ENCODE data around the gene VAV2. TPM values are rescaled to one million over a fixed set of nuclear protein-coding genes. Genes with fewer than 3 reads are reported as not detected.
A peak's percentile ranks its signal among the peaks of the same experiment; 100 is the strongest.
"Not testable (repeated sequence)": the region's sequence is repeated elsewhere in the genome, so short reads cannot be mapped to it uniquely, and the experiment has no call there.

Gene VAV2
- total RNA-seq, 1 donor from 2014 or later: 80.6 TPM

DNA sequence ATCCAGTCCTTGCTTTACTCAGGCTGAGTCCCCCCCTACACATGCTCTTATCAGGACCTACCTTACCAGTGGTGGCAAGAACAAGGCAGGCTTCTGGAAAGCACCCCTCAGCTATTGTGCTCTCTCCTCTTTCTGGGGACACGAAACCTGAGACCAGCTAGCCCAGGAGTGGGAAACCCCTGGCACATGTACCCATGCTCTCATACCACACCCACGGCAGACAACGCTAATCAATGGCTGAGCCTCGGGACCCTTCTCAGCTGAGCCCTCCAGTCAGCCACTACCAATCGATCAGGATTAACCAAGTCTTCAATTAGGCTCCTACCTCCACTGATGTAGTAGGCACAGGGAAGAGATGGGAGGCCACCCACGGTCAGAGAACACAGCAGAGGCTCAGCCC, 65.1 kb downstream of the VAV2 start:
- no peak for DNase-seq (ENCODE audit: low spot score, unreplicated experiment)
- Mint-ChIP-seq H3K9me3 (ENCODE audit: low read depth) (no peaks in the 10 kb centered on the region), H3K36me3 (ENCODE audit: insufficient read depth) (peaks cover 9% of the 10 kb centered on the region), H3K27me3 (no peaks in the 10 kb centered on the region), H3K4me1 (ENCODE audit: low read depth) (peaks cover 44% of the 10 kb centered on the region), H3K4me3 (ENCODE audit: low read depth) (no peak overlapping the region), H3K27ac (peak overlapping the region; percentile 79)
- TF ChIP-seq, protein P1, sequence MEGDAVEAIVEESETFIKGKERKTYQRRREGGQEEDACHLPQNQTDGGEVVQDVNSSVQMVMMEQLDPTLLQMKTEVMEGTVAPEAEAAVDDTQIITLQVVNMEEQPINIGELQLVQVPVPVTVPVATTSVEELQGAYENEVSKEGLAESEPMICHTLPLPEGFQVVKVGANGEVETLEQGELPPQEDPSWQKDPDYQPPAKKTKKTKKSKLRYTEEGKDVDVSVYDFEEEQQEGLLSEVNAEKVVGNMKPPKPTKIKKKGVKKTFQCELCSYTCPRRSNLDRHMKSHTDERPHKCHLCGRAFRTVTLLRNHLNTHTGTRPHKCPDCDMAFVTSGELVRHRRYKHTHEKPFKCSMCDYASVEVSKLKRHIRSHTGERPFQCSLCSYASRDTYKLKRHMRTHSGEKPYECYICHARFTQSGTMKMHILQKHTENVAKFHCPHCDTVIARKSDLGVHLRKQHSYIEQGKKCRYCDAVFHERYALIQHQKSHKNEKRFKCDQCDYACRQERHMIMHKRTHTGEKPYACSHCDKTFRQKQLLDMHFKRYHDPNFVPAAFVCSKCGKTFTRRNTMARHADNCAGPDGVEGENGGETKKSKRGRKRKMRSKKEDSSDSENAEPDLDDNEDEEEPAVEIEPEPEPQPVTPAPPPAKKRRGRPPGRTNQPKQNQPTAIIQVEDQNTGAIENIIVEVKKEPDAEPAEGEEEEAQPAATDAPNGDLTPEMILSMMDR (IDR thresholded peaks at IDR 0.05; ENCODE audit: unreplicated experiment): no peak

DNA sequence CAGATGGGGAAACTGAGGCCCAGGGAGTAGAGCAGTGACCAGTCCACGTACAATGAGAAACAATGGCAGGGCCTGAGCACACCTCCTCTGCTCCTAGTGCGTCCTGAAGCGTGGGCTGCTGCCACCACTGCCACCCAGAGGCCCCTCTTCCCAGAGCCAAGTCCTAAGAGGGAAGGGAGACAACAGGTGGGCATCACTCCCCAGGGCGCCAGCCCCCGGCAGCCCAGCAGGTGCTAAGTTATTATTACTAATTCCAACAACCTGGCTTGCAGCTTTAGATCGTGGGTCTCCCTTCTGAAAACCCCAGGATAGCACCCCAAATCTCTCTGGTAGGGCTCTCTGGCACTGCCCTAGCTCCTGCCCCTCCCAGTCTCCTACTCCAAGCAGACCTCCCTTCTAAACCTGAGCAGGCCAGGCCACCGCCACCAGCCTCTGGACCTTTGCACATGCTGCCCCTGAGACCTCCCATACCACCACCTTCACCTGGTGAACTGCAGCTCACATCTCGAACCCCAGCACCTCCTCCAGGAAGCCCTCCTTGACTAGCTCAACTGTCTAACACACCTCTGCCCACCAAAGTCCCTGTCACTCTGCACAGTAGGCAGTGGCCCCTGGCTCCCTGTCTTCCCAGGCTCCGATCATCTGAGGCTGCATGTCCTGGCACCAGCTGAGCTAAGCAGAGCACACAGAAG, 65.8 kb downstream of the VAV2 start:
- Mint-ChIP-seq H3K9me3 (ENCODE audit: low read depth) (no peaks in the 10 kb centered on the region), H3K36me3 (ENCODE audit: insufficient read depth) (peaks cover 9% of the 10 kb centered on the region), H3K4me1 (ENCODE audit: low read depth) (peaks cover 40% of the 10 kb centered on the region), H3K27ac (peak overlapping the region; percentile 79), H3K4me3 (ENCODE audit: low read depth) (no peak overlapping the region), H3K27me3 (no peaks in the 10 kb centered on the region)
- DNase-seq (ENCODE audit: low spot score, unreplicated experiment): no peak
- TF ChIP-seq, protein P1 (IDR thresholded peaks at IDR 0.05; ENCODE audit: unreplicated experiment): no peak

DNA sequence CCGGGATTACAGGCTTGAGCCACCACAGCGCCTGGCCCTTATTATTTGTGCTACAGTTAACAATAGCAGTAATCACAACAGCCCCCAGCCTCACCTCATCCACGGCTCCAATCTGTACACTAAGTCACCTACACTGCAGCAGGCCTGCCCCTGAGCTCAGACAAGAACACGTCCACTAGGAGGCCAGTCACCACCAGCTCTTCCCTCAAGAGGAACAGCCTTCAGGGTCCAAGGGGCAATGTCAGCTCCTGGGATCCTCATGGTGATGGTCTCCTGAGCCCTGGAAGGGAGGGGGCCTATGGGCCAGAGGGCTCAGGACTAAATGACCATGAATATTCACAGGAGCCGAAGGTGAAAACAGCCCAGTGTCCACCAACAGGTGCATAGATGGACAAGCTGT, 67.7 kb downstream of the VAV2 start:
- H3K36me3 Mint-ChIP-seq (ENCODE audit: insufficient read depth): peaks cover 9% of the 10 kb centered on the region
- H3K27me3 Mint-ChIP-seq: no peaks in the 10 kb centered on the region
- no peak overlapping the region for H3K4me3 Mint-ChIP-seq (ENCODE audit: low read depth)
- H3K27ac Mint-ChIP-seq: peak overlapping the region; percentile 54
- no peaks in the 10 kb centered on the region for H3K9me3 Mint-ChIP-seq (ENCODE audit: low read depth)
- TF ChIP-seq, protein P1 (IDR thresholded peaks at IDR 0.05; ENCODE audit: unreplicated experiment): no peak
- DNase-seq (ENCODE audit: low spot score, unreplicated experiment): no peak
- H3K4me1 Mint-ChIP-seq (ENCODE audit: low read depth): peaks cover 31% of the 10 kb centered on the region

DNA sequence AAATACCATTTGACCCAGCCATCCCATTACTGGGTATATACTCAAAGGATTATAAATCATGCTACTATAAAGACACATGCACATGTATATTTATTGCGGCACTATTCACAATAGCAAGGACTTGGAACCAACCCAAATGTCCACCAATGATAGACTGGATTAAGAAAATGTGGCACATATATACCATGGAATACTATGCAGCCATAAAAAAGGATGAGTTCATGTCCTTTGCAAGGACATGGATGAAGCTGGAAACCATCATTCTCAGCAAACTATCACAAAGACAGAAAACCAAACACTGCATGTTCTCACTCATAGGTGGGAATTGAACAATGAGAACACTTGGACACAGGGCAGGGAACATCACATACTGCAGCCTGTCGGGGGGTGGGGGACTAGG, 68.5 kb downstream of the VAV2 start:
- H3K4me3 Mint-ChIP-seq (ENCODE audit: low read depth); H3K27me3 Mint-ChIP-seq; H3K9me3 Mint-ChIP-seq (ENCODE audit: low read depth); H3K27ac Mint-ChIP-seq; DNase-seq (ENCODE audit: low spot score, unreplicated experiment): not testable (repeated sequence)
- H3K4me1 Mint-ChIP-seq (ENCODE audit: low read depth): peaks cover 29% of the 10 kb centered on the region
- H3K36me3 Mint-ChIP-seq (ENCODE audit: insufficient read depth): peaks cover 11% of the 10 kb centered on the region

DNA sequence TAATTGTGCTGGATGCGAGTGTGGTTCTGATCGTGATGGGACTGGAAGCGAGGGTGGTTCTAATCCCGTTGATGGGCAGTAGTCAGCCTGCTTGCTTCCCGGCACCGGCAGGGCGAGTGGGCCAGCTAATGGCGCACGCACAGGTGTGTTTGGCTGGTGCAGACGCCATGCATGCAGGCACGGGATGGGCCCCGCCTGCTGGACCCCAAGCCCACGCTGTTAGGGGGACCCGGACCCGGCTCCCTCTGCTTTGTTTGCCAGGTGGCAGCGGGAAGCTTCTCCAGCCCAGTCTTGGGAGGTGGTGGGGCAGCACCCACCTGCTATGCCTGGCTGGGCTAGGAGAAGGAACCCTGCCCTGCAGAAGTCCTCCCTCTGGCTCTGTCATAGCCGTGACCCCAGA, 70.3 kb downstream of the VAV2 start:
- H3K4me3 Mint-ChIP-seq (ENCODE audit: low read depth): no peak overlapping the region
- H3K27me3 Mint-ChIP-seq: no peaks in the 10 kb centered on the region
- TF ChIP-seq, protein P1 (IDR thresholded peaks at IDR 0.05; ENCODE audit: unreplicated experiment): no peak
- no peaks in the 10 kb centered on the region for H3K9me3 Mint-ChIP-seq (ENCODE audit: low read depth)
- H3K27ac Mint-ChIP-seq: no peak overlapping the region
- DNase-seq (ENCODE audit: low spot score, unreplicated experiment): no peak
- H3K4me1 Mint-ChIP-seq (ENCODE audit: low read depth): peaks cover 16% of the 10 kb centered on the region
- H3K36me3 Mint-ChIP-seq (ENCODE audit: insufficient read depth): peaks cover 8% of the 10 kb centered on the region

DNA sequence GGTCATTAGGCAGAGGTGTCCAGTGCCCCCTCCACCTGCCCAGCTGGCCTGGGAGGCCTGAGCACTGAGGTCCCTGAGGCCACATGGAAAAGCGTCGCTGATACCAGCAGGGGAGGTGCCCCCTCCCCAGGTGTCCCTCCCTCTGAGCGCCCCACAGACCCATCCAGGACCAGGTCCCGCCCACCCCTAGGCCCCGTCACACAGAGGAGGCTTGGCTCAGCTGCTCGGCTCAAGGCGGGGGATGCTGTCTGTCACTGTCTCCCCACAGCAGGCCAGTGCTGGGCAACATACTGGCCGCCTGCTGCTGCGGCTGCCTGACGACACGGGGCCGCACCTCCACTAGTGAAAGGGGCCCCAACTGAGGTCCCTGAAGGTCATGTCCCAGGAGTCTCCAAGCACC, 71.7 kb downstream of the VAV2 start:
- Mint-ChIP-seq H3K4me1 (ENCODE audit: low read depth) (peaks cover 21% of the 10 kb centered on the region), H3K36me3 (ENCODE audit: insufficient read depth) (peaks cover 8% of the 10 kb centered on the region), H3K27ac (no peak overlapping the region), H3K27me3 (no peaks in the 10 kb centered on the region), H3K4me3 (ENCODE audit: low read depth) (no peak overlapping the region), H3K9me3 (ENCODE audit: low read depth) (no peaks in the 10 kb centered on the region)
- DNase-seq (ENCODE audit: low spot score, unreplicated experiment): no peak
- TF ChIP-seq, protein P1 (IDR thresholded peaks at IDR 0.05; ENCODE audit: unreplicated experiment): no peak

Measured in progenitor cell of endocrine pancreas (in vitro differentiated cells).